ENCODE results near the gene NKX2-4.
"Not testable (repeated sequence)": the region's sequence is repeated elsewhere in the genome, so short reads cannot be mapped to it uniquely, and the experiment has no call there.

NKX2-4 gene

GRCh38 chr20:21394551-21394950 lies 2.8 kb downstream of the NKX2-4 start:
- DNase-seq (ENCODE audit: low read depth in 2 of 3, low spot score in 1 of 3): no peak

DNA sequence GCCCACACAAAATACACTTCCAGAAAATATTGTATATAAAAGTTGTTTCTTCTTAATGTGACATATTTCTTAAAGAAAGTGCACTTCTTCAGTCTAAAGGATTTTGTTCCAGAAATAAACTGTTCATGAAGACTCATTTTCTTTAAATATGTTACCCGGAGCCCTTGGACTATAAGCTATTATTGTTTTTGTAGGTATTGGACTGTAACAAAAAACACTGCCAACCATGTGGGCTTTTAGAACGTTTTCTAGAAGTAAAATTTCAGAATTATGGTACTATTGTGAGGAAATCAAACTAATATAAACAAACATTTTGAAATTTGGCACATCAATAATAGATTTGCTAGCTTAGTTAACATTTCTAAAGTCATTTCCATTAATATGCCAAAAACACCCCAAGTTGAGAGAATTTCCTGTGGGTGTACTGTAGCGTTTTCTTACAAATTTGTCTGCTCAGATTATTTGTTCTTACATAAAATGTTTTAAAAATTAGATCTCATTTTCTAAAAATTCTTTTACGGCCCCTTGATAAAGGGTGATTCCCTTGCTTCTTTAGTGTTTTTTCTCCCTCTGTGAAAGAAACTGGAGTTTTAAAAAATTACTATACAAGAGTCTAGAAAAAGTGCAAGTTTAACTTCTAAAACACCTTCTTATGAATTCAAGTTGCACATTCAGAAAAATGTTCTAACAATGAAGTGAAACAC lies 3.4 kb downstream of the NKX2-4 start:
- DNase-seq (ENCODE audit: low read depth in 2 of 3, low spot score in 1 of 3): no peak

DNA sequence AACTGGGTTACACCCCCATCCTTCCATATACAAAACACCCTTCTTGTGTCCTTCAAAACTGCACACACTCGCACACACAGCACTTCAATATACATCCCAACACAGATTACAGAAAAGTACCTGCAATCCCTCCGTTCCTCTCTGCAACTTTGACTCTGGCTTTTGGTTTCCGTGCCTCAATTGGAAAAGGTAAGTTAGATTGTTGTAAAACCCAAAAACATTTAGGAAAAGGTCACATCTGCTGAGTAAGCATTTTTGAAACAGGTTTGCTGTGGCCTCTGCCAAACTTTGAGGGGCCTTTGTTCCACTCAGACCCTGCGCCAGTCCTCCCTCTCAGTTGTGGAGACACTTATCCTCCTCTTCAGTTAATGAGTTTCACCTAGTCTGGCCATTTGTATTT lies 4.2 kb downstream of the NKX2-4 start:
- DNase-seq (ENCODE audit: low read depth in 2 of 3, low spot score in 1 of 3): no peak

- DNase-seq (ENCODE audit: low read depth in 2 of 3, low spot score in 1 of 3): no peak
Measured at GRCh38 chr20:21391972-21392352, 5.4 kb downstream of the NKX2-4 start.

DNA sequence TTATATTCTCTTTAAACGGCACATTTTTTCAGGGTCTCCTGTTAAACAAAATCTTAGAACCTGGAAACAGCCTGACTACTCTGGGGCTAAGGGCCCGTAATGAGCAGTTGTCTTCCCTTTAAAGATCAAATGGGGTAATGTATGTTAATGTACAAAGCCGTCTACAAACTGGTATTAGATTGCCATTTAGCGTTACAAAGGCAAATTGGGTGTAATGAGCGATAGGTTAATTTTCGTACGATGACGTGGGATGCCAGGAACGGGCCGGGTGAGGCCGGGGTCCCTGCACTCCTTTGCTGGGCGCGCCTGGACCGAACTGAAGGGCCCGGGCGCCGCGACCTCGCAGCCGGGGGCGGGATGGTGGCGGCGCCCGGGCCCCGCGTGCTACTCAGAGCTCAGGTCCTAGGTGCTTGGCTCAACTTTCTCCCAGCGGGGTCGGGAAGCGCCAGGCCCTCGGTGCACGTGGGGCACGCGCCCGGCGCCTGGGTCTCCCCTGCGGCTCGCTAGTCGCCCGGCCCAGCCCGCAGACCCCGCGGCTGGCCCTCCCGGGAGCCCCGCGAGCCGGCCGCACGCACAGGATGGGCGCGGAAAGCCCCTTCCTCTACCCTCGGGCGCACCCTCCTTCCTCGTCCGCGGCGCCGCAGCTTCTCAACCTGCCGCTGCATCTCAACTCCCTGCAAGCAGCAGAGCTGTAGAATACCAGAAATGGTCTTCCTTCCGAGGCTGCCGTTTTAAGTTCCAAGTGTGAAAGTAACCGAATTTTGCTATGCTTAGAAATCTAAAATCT lies 5.9 kb downstream of the NKX2-4 start:
- no peak for DNase-seq (ENCODE audit: low read depth in 2 of 3, low spot score in 1 of 3)

DNA sequence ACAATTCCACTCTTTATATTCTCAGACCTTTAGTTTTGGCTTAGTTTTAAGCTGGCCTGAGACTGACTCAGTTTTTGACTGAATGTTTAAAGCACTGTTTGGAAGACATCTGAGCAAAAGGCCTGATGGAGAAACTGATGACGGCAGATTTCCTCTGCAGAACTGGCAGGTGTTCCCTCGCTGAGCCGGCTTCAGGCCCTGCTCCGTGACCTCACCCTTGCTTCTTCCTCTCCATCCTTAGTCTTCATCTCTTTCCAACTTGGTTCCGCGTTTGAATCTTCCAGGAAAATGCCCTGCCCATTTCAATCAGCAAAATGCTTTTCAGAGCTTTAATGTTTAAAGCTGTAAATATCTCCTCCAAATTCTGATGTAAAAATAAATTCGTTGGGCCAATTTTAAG lies 6.6 kb downstream of the NKX2-4 start:
- no peak for DNase-seq (ENCODE audit: low read depth in 2 of 3, low spot score in 1 of 3)

DNA sequence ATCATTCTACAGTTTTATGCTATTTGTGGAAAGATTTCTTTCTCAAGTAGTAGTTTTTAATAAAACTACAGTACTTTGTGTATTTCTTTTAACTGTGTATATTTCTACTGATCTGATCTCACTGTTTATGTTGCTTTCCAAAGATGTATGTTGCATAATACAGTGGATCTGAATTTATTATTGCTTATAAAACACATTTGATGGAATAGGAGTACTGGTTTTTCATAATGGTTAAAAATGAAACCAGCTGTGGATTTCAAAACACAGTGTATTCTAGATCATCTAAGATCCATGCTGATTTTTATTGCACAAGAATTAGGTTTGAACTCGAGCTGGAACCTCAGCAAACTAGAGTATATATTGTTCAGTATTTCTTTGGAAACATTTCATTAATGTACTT lies 8.0 kb downstream of the NKX2-4 start:
- no peak for DNase-seq (ENCODE audit: low read depth in 2 of 3, low spot score in 1 of 3)

- DNase-seq (ENCODE audit: low read depth in 2 of 3, low spot score in 1 of 3): no peak
Measured at GRCh38 chr20:21388566-21388965, 8.8 kb downstream of the NKX2-4 start.

- DNase-seq (ENCODE audit: low read depth in 2 of 3, low spot score in 1 of 3): no peak
Measured at GRCh38 chr20:21387528-21387927, 9.8 kb downstream of the NKX2-4 start.

DNA sequence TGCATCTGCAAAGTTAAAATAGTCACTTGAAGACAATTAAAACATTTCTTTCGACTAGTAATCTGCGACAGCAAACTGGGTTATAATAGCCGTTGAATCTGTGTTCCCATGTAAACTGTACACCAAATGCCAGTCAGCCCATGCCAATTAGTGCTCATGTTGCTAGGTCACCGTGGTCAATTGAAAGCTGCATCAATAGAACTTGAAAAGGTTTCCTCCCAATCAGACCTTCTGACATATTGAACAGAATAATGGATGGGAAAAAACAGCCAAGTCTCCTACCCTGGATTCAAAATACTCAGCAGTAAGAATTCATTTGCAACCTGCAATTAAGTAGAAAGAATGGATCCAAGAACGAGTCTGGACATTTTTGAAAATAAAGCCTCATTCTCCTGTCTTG lies 11.2 kb downstream of the NKX2-4 start:
- DNase-seq (ENCODE audit: low read depth in 2 of 3, low spot score in 1 of 3): no peak

GRCh38 chr20:21384308-21384892 lies 12.9 kb downstream of the NKX2-4 start:
- no peak for DNase-seq (ENCODE audit: low read depth in 2 of 3, low spot score in 1 of 3)

DNA sequence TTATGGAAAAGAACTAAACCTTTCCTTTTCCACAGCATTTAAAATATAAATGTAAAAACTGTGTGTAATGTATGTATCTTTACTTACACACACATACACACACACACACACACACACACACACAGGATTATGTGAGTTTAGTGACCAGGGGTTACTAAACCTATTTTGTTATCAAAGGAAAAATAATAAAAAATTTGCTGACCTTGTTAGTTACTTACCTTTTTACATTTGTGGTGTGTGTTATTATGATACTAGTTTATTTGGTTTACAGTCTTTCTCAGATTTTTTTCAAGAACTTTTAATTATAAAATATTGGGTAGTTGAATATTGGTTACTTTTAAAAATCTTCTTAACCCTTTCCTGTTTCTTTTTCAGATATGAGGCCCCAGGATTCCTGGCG lies 15.7 kb downstream of the NKX2-4 start:
- no peak for DNase-seq (ENCODE audit: low read depth in 2 of 3, low spot score in 1 of 3)

DNA sequence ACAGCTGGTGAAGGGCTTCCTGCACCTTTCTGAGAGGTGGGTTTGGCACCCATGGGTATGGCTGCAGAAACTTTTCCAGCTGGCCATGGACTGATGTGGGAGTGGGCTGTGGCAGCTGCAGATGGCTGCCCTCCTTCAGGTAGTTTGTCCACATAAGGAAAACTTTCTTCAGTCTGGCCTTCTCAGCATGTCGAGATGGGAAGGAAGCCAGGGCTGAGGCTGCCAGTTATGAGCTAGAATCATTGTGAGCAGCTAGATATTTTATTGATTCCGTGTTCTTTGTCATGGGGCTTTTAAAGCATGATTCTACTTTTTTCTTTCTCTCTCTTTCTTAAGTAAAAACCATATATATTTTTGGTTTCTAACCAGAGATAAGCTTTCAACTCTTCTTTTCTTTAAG lies 16.6 kb downstream of the NKX2-4 start:
- DNase-seq (ENCODE audit: low read depth in 2 of 3, low spot score in 1 of 3): no peak

DNA sequence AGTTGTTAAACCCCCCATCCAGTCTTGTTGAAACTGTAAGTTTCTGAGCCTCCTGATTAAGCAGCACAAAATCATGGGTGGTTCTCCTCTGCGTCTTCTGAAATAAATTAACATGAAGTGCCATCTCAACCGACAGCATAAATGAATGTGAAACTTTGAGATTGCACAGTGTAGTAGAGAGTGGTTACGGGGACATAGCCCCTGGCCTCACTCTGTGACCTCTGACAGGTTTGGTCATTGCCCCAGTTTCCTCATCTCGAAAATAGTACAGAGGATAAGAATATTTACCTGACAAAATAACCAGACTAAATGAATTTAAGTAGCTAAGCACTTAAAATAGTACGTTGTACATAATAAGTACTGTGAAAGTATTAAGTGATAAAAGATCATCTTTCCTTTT lies 19.1 kb downstream of the NKX2-4 start:
- DNase-seq (ENCODE audit: low read depth in 2 of 3, low spot score in 1 of 3): no peak

- DNase-seq (ENCODE audit: low read depth in 2 of 3, low spot score in 1 of 3): no peak
Measured at GRCh38 chr20:21377701-21378100, 19.6 kb downstream of the NKX2-4 start.

GRCh38 chr20:21376626-21377025 lies 20.7 kb downstream of the NKX2-4 start:
- DNase-seq (ENCODE audit: low read depth in 2 of 3, low spot score in 1 of 3): no peak

DNA sequence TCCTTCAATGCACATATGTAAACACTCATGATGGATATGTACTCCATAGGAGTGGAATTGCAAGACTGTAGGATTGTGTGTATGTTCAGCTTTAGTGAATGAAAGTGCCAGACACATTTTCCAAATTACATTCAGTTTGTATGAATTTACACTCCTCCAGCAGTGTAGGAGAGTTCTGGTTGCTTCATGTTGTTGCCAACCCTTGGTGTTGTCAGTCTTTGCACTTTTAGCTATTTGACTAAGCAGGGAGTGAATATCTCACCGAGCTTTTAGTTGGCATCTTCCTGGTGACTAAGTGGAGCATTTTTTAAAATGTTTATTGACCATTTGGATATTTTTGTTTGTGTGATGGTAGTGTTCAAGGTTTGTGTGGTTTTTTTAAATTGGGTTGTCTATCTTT lies 23.9 kb downstream of the NKX2-4 start:
- no peak for DNase-seq (ENCODE audit: low read depth in 2 of 3, low spot score in 1 of 3)

- no peak for DNase-seq (ENCODE audit: low read depth in 2 of 3, low spot score in 1 of 3)
Measured at GRCh38 chr20:21372016-21372415, 25.3 kb downstream of the NKX2-4 start.

DNA sequence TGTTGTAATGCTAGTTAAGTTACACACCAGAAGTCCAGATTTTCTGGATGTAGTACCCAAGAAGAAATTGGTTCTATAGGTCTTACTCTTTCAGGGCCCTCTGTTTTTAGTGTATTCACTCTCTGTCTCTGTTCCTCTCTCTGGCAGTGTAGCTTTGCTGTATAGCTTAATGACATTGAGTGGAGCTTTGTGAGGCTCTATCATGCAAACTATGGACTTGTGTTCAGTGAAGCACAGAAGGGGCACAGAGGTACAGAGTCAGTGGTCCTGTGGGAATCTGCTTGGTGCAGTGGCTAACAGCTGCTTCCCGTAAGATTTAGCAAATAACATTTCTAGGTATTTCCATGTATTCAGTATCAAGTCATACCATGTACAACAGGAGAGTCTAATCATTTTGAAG lies 26.1 kb downstream of the NKX2-4 start:
- DNase-seq (ENCODE audit: low read depth in 2 of 3, low spot score in 1 of 3): no peak

DNA sequence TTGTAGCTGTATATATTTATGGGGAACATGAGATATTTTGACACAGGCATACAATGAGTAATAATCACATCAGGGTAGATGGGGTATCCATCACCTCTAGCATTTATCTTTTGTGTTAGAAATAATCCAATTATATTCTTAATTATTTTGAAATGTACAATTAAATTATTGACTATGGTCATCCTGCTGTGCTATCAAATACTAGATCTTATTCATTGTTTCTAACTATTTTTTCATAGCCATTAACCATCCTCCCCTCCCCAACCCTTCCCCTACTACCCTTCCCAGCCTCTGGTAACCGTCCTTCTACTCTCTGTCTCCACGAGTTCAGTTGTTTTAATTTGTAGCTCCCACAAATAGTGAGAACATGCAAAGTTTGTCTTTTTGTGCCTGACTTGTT lies 28.5 kb downstream of the NKX2-4 start:
- DNase-seq (ENCODE audit: low read depth in 2 of 3, low spot score in 1 of 3): no peak

- DNase-seq (ENCODE audit: low read depth in 2 of 3, low spot score in 1 of 3): not testable (repeated sequence)
Measured at GRCh38 chr20:21366273-21366672, 31.1 kb downstream of the NKX2-4 start.

DNA sequence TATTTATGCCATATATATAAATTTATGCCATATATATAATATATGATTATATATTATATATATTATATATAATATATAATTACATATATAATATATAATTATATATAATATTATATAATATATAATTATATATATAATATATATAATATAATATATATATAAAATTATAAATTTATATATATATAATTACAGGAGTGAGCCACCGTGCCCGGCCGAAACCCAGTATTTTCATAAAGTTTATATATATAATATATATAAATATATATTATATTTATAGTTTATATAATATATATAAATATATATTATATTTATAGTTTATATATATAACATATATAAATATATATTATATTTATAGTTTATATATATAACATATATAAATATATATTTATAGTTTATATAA lies 31.6 kb downstream of the NKX2-4 start:
- no peak for DNase-seq (ENCODE audit: low read depth in 2 of 3, low spot score in 1 of 3)

GRCh38 chr20:21364413-21364812 lies 32.9 kb downstream of the NKX2-4 start:
- no peak for DNase-seq (ENCODE audit: low read depth in 2 of 3, low spot score in 1 of 3)

All from stimulated activated CD4-positive, alpha-beta T cell treated with anti-CD3 and anti-CD28 coated beads, Interleukin-12 subunit alpha, Interleukin-12 subunit beta, amount 100 ng/mL, for 48 hours (primary cell).